ENCODE results near the gene AFF3. TPM values are rescaled to one million over a fixed set of nuclear protein-coding genes. Genes with fewer than 3 reads are reported as not detected.

The AFF3 gene
- total and polyA plus RNA-seq, 3 experiments from 2014 or later, result 0.48 to 1.3 (median 0.53) TPM

DNA sequence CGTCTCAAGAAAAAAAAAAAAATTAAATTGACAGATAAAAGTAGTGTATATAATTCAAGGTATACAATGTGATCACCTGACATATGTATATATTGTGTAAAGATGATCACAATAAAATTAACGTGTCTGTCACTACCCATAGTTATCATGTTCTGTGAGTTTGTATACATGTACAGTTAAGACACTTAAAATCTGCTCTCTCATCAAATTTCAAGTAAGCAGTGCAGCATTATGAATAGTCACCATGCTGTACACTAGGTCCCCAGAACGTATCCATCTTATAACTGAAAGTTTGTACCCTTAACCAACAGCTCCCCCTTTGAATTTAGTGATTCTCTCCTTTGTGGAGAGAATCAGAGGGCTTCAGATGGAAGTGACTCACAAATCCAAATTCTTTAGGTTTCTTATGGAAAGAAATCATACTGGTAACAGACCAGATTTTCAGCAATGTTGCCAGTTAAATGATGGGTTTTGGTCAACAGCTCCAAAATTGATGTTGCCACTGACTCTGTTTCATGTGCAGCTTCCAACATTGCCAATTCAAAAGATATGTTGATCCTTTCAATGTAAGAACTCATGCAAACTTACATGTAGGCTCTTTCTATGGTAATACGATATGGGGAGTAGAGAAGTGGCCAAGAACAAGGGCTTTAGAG is 281.5 kb downstream of the AFF3 start:
- H3K4me3 ChIP-seq (ENCODE audit: low read length), result no peak overlapping the region
- Mint-ChIP-seq H3K27ac (no peak overlapping the region), H3K36me3 (no peaks in the 10 kb centered on the region), H3K9me3 (no peaks in the 10 kb centered on the region), H3K4me1 (peaks cover 9 to 20% (median 16%) of the 10 kb centered on the region in 3 donors), H3K27me3 (peaks cover under 1 to 2% of the 10 kb centered on the region in 2 donors), H3K4me3 (no peak overlapping the region)
- H3K9me3 ChIP-seq (ENCODE audit: low read length), result no peaks in the 10 kb centered on the region
- ChIA-PET POLR2A (no interaction called here), CTCF (no interaction called here)
- no peaks in the 10 kb centered on the region for H3K36me3 ChIP-seq (ENCODE audit: insufficient read depth, low read length)
- H3K27ac ChIP-seq (ENCODE audit: low read depth, low read length), result no peak overlapping the region
- H3K4me1 ChIP-seq (ENCODE audit: insufficient read depth, low read length), result peaks cover 7% of the 10 kb centered on the region
- H3K27me3 ChIP-seq (ENCODE audit: insufficient read depth, low read length, poor library complexity, severe bottlenecking), result no peaks in the 10 kb centered on the region
- no peak for DNase-seq

DNA sequence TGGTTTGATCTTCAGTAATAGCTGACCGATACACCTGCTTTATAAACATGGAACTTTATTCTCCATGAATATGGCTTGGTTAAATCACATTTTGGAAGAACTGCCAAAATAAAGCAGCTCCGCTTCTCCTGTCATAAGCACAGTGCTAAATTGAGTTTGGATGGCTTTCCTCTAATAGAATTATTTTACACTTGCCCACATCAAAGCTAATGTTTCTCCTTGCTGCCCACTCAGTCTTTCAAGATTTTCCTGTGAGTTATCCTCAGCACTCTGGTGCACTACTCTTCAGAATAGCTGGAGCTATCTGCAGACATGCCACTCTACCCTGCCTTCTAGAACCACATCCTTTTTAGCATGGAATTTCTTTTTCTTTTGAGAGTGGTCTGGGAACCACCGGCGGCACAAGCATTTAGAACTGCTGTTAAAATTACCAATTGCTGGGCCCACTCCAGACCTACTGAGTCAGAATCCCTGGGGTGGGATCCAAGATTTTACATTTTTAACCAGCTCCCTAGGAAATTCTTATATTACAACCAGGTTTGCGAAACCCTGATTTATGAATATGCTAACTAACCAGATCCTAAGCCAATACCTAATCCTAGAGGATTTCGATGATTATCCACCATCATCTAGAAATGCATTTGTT is 283.3 kb downstream of the AFF3 start:
- CTCF ChIA-PET, result no interaction called here

DNA sequence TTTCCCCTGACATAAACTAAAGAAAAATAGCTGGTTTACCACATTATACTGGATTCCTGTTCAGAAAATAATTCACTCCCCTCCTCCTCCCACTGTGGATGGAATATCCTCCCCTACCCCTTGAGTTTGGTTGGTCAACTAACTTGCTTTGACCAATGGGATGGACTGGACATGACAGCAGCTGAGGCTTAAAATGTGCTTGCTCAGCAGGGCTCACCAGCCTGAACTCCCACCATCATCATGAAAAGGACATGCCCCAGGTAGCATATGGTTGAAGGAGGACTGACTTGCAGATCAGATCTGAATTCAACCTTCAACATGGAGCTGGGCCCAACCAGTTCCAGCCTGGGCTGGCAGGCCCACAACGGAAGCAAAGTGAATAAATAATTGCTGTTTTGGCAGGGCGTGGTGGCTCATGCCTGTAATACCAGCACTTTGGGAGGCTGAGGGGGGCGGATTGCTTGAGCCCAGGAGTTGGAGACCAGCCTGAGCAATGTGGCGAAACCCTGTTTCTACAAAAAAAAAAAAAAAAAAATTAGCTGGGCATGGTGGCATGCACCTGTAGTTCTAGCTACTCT is 284.4 kb downstream of the AFF3 start:
- peaks cover 9 to 20% (median 16%) of the 10 kb centered on the region in 3 donors for H3K4me1 Mint-ChIP-seq
- no peaks in the 10 kb centered on the region for H3K9me3 Mint-ChIP-seq
- Histone ChIP-seq H3K4me1 (ENCODE audit: insufficient read depth, low read length) (peaks cover 7% of the 10 kb centered on the region), H3K9me3 (ENCODE audit: low read length) (no peaks in the 10 kb centered on the region), H3K27me3 (ENCODE audit: insufficient read depth, low read length, poor library complexity, severe bottlenecking) (no peaks in the 10 kb centered on the region), H3K4me3 (ENCODE audit: low read length) (no peak overlapping the region), H3K36me3 (ENCODE audit: insufficient read depth, low read length) (no peaks in the 10 kb centered on the region), H3K27ac (ENCODE audit: low read depth, low read length) (no peak overlapping the region)
- no peaks in the 10 kb centered on the region for H3K36me3 Mint-ChIP-seq
- peaks cover 0 to 7% of the 10 kb centered on the region in 2 donors for H3K27me3 Mint-ChIP-seq
- DNase-seq, result no peak
- POLR2A ChIA-PET, result no interaction called here
- CTCF ChIA-PET, result no interaction called here
- H3K27ac Mint-ChIP-seq, result no peak overlapping the region
- no peak overlapping the region for H3K4me3 Mint-ChIP-seq

More for the DNA sequence above, 283.3 kb downstream of the AFF3 start:
- peaks cover 9 to 20% (median 16%) of the 10 kb centered on the region in 3 donors for H3K4me1 Mint-ChIP-seq
- H3K27ac ChIP-seq (ENCODE audit: low read depth, low read length), result no peak overlapping the region
- H3K27ac Mint-ChIP-seq, result no peak overlapping the region
- H3K27me3 ChIP-seq (ENCODE audit: insufficient read depth, low read length, poor library complexity, severe bottlenecking), result no peaks in the 10 kb centered on the region
- H3K36me3 ChIP-seq (ENCODE audit: insufficient read depth, low read length), result no peaks in the 10 kb centered on the region
- H3K9me3 ChIP-seq (ENCODE audit: low read length), result no peaks in the 10 kb centered on the region
- no peaks in the 10 kb centered on the region for H3K9me3 Mint-ChIP-seq
- POLR2A ChIA-PET, result no interaction called here
- H3K4me3 Mint-ChIP-seq, result no peak overlapping the region
- H3K4me1 ChIP-seq (ENCODE audit: insufficient read depth, low read length), result peaks cover 7% of the 10 kb centered on the region
- peaks cover 0 to 4% of the 10 kb centered on the region in 2 donors for H3K27me3 Mint-ChIP-seq
- no peaks in the 10 kb centered on the region for H3K36me3 Mint-ChIP-seq
- H3K4me3 ChIP-seq (ENCODE audit: low read length), result no peak overlapping the region
- no peak for DNase-seq

DNA sequence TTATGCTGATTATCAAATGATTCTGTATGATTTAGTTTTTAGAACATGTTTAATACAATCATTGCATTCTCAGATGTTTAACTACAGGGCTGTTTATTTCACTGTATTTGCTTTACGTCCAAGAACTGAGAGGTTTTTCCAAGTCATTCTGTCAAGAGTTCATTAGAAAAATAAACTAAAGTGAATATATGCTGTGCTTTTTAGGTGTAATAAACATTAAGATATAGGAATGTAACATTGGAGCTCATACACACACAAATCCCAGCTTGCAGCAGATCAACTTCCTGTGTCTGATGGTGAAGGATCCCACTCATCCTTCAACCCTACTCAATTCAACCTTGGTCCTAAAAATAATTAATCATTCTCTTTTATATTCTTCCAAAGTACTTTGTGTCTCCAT is 285.0 kb downstream of the AFF3 start:
- peaks cover 9 to 17% (median 16%) of the 10 kb centered on the region in 3 donors for H3K4me1 Mint-ChIP-seq
- no peak overlapping the region for H3K27ac ChIP-seq (ENCODE audit: low read depth, low read length)
- peaks cover 1 to 7% of the 10 kb centered on the region in 2 donors for H3K27me3 Mint-ChIP-seq
- H3K36me3 ChIP-seq (ENCODE audit: insufficient read depth, low read length), result no peaks in the 10 kb centered on the region
- H3K4me3 ChIP-seq (ENCODE audit: low read length), result no peak overlapping the region
- CTCF ChIA-PET, result no interaction called here
- H3K36me3 Mint-ChIP-seq, result no peaks in the 10 kb centered on the region
- no peaks in the 10 kb centered on the region for H3K27me3 ChIP-seq (ENCODE audit: insufficient read depth, low read length, poor library complexity, severe bottlenecking)
- DNase-seq, result no peak
- H3K4me3 Mint-ChIP-seq, result no peak overlapping the region
- H3K4me1 ChIP-seq (ENCODE audit: insufficient read depth, low read length), result peaks cover 4% of the 10 kb centered on the region
- H3K27ac Mint-ChIP-seq, result no peak overlapping the region
- no peaks in the 10 kb centered on the region for H3K9me3 ChIP-seq (ENCODE audit: low read length)
- POLR2A ChIA-PET, result no interaction called here
- H3K9me3 Mint-ChIP-seq, result no peaks in the 10 kb centered on the region

- no peak overlapping the region for H3K4me3 ChIP-seq (ENCODE audit: low read length)
- no peaks in the 10 kb centered on the region for H3K27me3 ChIP-seq (ENCODE audit: insufficient read depth, low read length, poor library complexity, severe bottlenecking)
- H3K36me3 ChIP-seq (ENCODE audit: insufficient read depth, low read length), result no peaks in the 10 kb centered on the region
- H3K9me3 ChIP-seq (ENCODE audit: low read length), result no peaks in the 10 kb centered on the region
- Mint-ChIP-seq H3K4me3 (no peak overlapping the region), H3K27ac (no peak overlapping the region), H3K9me3 (no peaks in the 10 kb centered on the region), H3K27me3 (peaks cover 1 to 7% of the 10 kb centered on the region in 2 donors), H3K4me1 (peaks cover 1 to 5% (median 5%) of the 10 kb centered on the region in 3 donors), H3K36me3 (no peaks in the 10 kb centered on the region)
- H3K4me1 ChIP-seq (ENCODE audit: insufficient read depth, low read length), result no peaks in the 10 kb centered on the region
- no peak overlapping the region for H3K27ac ChIP-seq (ENCODE audit: low read depth, low read length)
- no peak for DNase-seq
- POLR2A ChIA-PET, result no interaction called here
- CTCF ChIA-PET, result no interaction called here
These were observed 286.3 kb downstream of the AFF3 start for GRCh38 chr2:99856119-99856518.

GRCh38 chr2:99854236-99854852 is 288.0 kb downstream of the AFF3 start:
- H3K36me3 Mint-ChIP-seq, result no peaks in the 10 kb centered on the region
- H3K27ac Mint-ChIP-seq, result no peak overlapping the region
- Histone ChIP-seq H3K36me3 (ENCODE audit: insufficient read depth, low read length) (no peaks in the 10 kb centered on the region), H3K27ac (ENCODE audit: low read depth, low read length) (no peak overlapping the region), H3K27me3 (ENCODE audit: insufficient read depth, low read length, poor library complexity, severe bottlenecking) (no peaks in the 10 kb centered on the region), H3K9me3 (ENCODE audit: low read length) (no peaks in the 10 kb centered on the region), H3K4me1 (ENCODE audit: insufficient read depth, low read length) (no peaks in the 10 kb centered on the region), H3K4me3 (ENCODE audit: low read length) (no peak overlapping the region)
- CTCF ChIA-PET, result no interaction called here
- no peaks in the 10 kb centered on the region for H3K4me1 Mint-ChIP-seq
- no peak for DNase-seq
- H3K4me3 Mint-ChIP-seq, result no peak overlapping the region
- H3K27me3 Mint-ChIP-seq, result peaks cover 1 to 7% of the 10 kb centered on the region in 2 donors
- POLR2A ChIA-PET, result no interaction called here
- H3K9me3 Mint-ChIP-seq, result no peaks in the 10 kb centered on the region

- CTCF ChIA-PET, result no interaction called here
These were observed 289.4 kb downstream of the AFF3 start for GRCh38 chr2:99852956-99853355.

DNA sequence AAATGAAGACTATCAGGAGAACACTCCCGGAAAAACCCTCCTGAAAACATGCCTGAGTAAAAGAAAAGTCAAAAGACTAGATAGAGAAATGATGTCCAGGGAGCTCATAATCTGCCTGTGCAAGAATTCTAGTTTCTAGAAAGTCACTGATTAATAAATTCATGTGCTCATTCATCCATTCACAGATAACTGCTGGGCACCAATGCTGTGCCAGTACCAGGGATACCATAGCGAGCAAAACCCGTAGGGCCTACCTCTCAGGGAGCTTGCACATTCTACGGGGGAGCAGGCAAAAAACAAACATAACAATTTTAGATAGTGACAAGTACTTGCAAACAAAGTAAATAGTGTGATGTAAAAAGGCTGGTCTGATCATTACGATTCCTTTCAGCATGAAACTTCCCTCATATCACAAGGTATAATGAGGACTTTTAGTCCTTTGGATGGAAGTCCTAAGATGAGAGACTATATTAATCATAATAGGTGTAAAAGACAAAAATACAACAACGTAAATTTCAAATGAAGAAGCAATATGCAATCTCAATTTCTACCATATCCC is 289.9 kb downstream of the AFF3 start:
- Histone ChIP-seq H3K27ac (ENCODE audit: low read depth, low read length) (no peak overlapping the region), H3K4me1 (ENCODE audit: insufficient read depth, low read length) (no peaks in the 10 kb centered on the region), H3K9me3 (ENCODE audit: low read length) (no peaks in the 10 kb centered on the region), H3K27me3 (ENCODE audit: insufficient read depth, low read length, poor library complexity, severe bottlenecking) (no peaks in the 10 kb centered on the region), H3K36me3 (ENCODE audit: insufficient read depth, low read length) (no peaks in the 10 kb centered on the region), H3K4me3 (ENCODE audit: low read length) (no peak overlapping the region)
- CTCF ChIA-PET, result no interaction called here
- DNase-seq, result no peak
- no peak overlapping the region for H3K4me3 Mint-ChIP-seq
- peak overlapping the region in 1 of 8 donors; percentile 42 for H3K27ac Mint-ChIP-seq
- H3K36me3 Mint-ChIP-seq, result no peaks in the 10 kb centered on the region
- H3K27me3 Mint-ChIP-seq, result peaks cover 5 to 7% of the 10 kb centered on the region in 2 donors
- H3K4me1 Mint-ChIP-seq, result no peaks in the 10 kb centered on the region
- no peaks in the 10 kb centered on the region for H3K9me3 Mint-ChIP-seq
- POLR2A ChIA-PET, result no interaction called here

More at GRCh38 chr2:99852956-99853355, 289.4 kb downstream of the AFF3 start:
- H3K9me3 Mint-ChIP-seq, result no peaks in the 10 kb centered on the region
- H3K4me3 Mint-ChIP-seq, result no peak overlapping the region
- Histone ChIP-seq H3K27ac (ENCODE audit: low read depth, low read length) (no peak overlapping the region), H3K27me3 (ENCODE audit: insufficient read depth, low read length, poor library complexity, severe bottlenecking) (no peaks in the 10 kb centered on the region), H3K36me3 (ENCODE audit: insufficient read depth, low read length) (no peaks in the 10 kb centered on the region), H3K4me1 (ENCODE audit: insufficient read depth, low read length) (no peaks in the 10 kb centered on the region), H3K4me3 (ENCODE audit: low read length) (no peak overlapping the region), H3K9me3 (ENCODE audit: low read length) (no peaks in the 10 kb centered on the region)
- H3K36me3 Mint-ChIP-seq, result no peaks in the 10 kb centered on the region
- no peaks in the 10 kb centered on the region for H3K4me1 Mint-ChIP-seq
- DNase-seq, result no peak
- H3K27ac Mint-ChIP-seq, result no peak overlapping the region
- peaks cover 1 to 7% of the 10 kb centered on the region in 2 donors for H3K27me3 Mint-ChIP-seq
- POLR2A ChIA-PET, result no interaction called here

Data from CD8-positive, alpha-beta memory T cell (primary cell).